HTR-8/SVneo (cell line): ENCODE measurements around the gene GBX1.
A peak's percentile ranks its signal among the peaks of the same experiment; 100 is the strongest.

Experiments
- DNase-seq: peaks from one replicate; pipeline ENCODE4 v3.0.0; 2011; ENCODE audit warnings: low spot score, mixed read lengths; ENCODE audit not compliant: insufficient read length
- FAIRE-seq: peaks from 2 replicates; lab custom pipeline; 2011; peaks lifted over from hg19 to GRCh38; lab: Jason Lieb, UNC

GBX1 gene

GRCh38 chr7:151167197-151167961 is at the start of gene GBX1:
TSS of gene GBX1 (minus strand) at chr7:151167694. CDS start at chr7:151167548, 146 bp downstream.
- FAIRE-seq, result no peak

GRCh38 chr7:151215396-151215795 is 47.9 kb upstream of the GBX1 start:
- FAIRE-seq (no peak), DNase-seq (no peak)

More at GRCh38 chr7:151167197-151167961, at the start of gene GBX1:
- peak; percentile 24 for DNase-seq

- DNase-seq (no peak), FAIRE-seq (no peak)
Measured at GRCh38 chr7:151213826-151214225, 46.3 kb upstream of the GBX1 start.

DNA sequence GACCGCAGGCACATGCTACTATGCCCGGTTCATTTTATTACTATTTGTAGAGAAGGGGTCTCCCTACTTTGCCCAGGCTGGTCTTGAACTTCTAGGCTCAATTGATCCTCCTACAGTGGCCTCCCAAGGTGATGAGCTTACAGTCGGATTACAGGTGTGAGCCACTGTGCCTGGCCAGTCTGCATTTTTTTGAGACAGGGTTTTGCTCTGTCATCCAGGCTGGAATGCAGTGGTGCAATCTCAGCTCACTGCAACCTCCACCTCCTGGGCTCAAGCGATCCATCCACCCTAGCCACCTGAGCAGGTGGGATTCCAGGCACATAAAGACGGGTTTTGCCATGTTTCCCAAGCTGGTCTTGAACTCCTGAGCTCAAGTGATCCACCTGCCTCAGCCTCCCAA is 45.1 kb upstream of the GBX1 start:
- DNase-seq (no peak), FAIRE-seq (no peak)

GRCh38 chr7:151211155-151211772 is 43.8 kb upstream of the GBX1 start:
- no peak for FAIRE-seq

GRCh38 chr7:151210087-151210854 is 42.8 kb upstream of the GBX1 start, which contains the start of gene H2BK1:
TSS of gene H2BK1 (minus strand) at chr7:151210488. CDS start at chr7:151210318, 170 bp downstream.
- no peak for FAIRE-seq

More at GRCh38 chr7:151211155-151211772, 43.8 kb upstream of the GBX1 start:
- no peak for DNase-seq

GRCh38 chr7:151209588-151209987 is 42.1 kb upstream of the GBX1 start:
- DNase-seq (no peak), FAIRE-seq (no peak)

More at GRCh38 chr7:151210087-151210854, 42.8 kb upstream of the GBX1 start, which contains the start of gene H2BK1:
- DNase-seq, result no peak

DNA sequence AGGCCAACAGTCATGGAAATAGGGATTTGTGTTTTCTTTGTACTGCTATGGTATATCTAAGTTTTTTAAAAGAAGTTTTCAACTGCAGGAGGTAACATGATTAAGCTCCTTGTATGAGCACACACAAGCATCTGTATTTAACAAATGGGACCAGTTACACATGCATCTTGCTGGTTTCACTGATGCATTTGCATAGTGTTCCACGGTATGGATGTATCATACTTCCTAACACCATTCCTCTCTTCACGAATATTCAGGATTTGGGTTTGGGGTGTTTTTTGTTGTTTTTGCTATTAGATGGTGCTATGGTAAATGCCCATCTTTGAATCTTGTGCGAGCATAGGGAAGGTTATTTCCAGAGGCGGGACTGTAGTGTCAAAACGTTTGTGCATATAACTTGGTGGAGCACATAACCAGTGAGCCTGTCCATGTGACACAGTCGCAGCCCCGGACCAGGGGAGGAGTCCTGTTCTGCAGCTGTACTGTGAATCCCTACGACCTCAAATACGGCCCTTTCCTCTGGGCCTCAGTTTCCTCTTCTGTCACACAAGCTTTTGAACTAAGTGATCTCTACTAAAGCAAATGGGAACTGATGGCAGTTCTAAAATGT is 40.9 kb upstream of the GBX1 start:
- FAIRE-seq, result no peak

DNA sequence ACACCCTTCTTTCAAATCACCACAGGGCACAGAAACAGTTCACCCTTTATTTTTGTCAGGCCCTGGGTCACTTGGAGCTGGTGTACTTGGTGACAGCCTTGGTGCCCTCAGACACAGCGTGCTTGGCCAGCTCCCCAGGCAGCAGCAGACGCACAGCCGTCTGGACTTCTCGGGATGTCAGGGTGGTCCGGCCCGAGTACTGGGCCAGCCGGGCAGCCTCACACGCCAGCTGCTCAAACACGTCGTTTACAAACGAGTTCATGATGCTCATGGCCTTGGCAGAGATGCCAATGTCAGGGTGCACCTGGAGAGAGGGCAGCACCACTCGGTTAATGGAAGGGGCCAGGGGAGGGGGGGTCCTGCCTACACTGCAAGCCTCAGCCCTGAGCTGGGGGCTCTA is 40.3 kb upstream of the GBX1 start:
- FAIRE-seq (no peak), DNase-seq (no peak)

More for the DNA sequence above, 40.9 kb upstream of the GBX1 start:
- no peak for DNase-seq

- FAIRE-seq (no peak), DNase-seq (no peak)
Measured at GRCh38 chr7:151207315-151207714, 39.8 kb upstream of the GBX1 start.

DNA sequence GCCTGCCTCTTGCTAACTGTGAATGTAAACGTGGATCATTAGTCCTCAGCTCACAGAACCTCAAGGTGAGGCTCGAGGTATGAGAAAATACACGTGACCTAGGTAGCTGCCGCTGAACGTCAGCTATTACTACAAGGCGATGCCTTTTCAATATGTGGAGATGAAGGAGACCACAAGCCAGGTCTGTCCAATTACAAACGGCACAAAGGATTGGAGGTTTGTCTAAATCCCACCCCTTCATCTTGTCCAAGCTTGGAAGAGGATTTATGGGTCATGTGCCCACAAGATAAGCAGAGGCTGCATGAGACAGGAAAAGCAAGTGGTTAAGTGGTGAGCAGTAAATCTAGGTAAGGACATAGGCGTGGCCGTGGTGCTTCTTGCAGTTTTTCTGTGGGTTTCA is 39.4 kb upstream of the GBX1 start:
- DNase-seq, result no peak
- no peak for FAIRE-seq

DNA sequence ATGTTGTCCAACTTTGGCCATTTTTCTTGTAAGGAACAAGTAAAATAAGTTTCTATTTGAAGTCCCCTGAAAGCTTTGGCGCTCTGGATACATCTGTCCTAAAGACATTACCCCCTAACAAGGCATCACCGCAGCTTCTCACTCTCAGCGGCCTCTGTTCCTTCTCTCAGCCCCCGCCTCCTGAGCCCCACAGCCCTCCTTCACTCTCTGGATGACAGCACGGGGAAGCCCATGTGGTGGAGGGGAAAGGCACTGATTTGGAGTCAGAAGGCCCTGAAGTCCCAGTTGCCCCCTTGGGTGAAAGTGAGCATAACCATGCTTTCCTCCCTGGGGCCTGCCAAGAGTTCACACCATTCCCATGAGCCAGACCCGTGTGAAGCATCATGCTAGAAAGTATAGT is 38.2 kb upstream of the GBX1 start:
- FAIRE-seq, result no peak
- no peak for DNase-seq

DNA sequence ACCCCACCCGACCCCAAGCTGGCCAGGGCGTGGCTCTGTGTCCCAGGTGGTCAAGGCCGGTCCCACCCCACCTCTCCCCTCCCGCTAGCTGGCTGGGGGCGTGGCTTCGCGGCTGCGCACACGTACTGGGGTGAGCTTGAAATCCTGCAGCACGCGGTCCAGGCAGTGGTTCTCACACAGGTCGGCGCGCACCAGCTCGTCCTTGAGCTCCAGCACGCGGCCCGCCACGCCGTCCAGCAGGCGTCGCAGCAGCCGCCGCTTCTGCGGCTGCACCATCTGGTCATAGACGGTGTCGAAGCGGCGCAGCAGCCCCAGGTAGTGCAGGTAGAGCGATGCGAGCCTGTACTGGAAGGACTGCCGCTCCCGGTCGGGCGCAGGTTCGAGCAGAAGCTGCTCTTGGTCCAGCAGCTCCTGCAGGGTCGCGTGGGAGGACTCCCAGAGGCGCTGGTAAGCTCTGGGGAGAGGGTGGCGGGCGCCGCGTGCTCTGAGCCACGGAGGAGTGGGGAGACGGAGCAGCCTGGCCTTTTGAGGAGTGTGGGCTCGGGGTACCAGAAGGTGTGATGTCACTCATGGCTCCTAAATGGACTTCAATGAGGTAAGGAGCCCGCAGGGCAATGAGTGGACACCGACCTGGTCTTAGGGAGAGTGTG is 37.0 kb upstream of the GBX1 start:
- DNase-seq (no peak), FAIRE-seq (no peak)

GRCh38 chr7:151202836-151203235 is 35.3 kb upstream of the GBX1 start:
- DNase-seq (no peak), FAIRE-seq (no peak)

- no peak for DNase-seq
- no peak for FAIRE-seq
Measured at GRCh38 chr7:151201751-151202150, 34.3 kb upstream of the GBX1 start.

DNA sequence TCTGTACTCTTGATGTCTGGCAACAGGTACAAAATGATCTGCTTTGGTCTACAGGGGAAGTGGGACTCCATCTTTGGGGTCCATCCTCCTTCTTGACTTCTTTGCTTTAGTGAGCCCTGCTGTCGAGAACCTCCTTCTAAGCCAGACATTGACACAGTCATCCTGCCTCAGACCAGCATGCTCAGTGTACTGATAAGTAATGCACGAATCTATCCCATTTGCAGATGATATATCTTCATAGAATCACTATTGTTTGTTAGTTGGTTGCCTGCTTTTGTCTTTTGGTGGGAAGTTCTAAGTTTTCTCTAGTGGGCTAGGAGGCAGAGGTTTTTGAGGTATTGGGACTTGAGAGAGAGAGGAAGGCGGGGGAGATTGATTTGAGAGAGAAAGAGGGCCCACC is 33.9 kb upstream of the GBX1 start:
- DNase-seq (no peak), FAIRE-seq (no peak)

DNA sequence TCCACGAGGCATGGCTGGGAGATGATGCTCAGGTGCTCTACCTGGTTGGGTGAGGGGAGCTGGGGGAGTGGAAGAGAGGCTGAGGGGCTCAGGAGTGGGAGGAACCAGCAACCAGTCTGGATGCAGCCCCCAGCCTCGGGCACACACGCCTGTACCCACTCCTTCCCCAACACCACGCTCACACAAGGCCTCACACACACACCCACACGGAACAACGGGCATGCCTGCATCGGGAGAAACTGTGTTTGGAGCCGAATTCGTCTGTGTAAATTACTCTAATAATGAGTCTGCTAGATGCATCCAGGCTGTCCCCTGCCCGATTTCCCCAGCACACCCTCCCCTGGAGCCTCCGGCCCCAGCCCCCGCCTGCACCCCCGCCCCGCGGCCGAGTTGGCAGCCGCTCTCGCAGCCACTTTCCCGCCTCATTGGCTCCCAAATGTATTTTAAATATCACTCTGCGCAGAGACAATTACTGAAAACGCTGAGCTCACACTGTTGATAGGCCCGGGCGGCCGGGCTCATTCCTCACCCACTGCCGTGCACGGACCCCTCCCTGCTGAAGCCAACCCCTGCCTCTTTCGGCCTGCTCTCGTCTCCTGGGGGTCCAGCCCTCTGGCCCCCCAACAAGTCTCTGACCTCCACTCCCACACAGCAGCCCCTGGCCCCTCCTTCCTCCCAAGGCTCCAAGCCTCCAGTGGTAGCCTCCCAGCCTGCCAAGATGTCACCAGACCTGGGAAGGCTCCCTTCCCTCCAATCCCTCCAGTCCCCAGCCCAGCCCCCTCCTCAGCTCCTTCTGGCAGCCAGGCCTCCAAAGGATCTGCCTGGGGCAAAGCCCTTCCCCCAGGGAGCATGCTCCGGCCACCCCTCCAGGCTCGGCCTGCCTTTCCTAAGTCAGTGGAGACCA is 31.7 kb upstream of the GBX1 start:
- FAIRE-seq (no peak), DNase-seq (no peak)

- DNase-seq, result no peak
- FAIRE-seq, result no peak
Measured at GRCh38 chr7:151197932-151198331, 30.4 kb upstream of the GBX1 start.
